HEK293 (cell line): Measurements from ENCODE around the gene PPFIA1.

Source experiments
- GLIS1 ChIP-seq: fragments of 450-650 bp; formaldehyde crosslinking; IDR thresholded peaks from 2 replicates; pipeline ENCODE4 v1.5.1; 2016; ENCODE audit warnings: missing biosample characterization, missing genetic modification characterization
- MYNN ChIP-seq: fragments of 450-650 bp; formaldehyde crosslinking; IDR thresholded peaks from 2 replicates; pipeline ENCODE4 v1.5.1; 2016; ENCODE audit warnings: missing biosample characterization, missing genetic modification characterization, borderline replicate concordance
- ZNF112 ChIP-seq: fragments of 450-650 bp; formaldehyde crosslinking; IDR thresholded peaks from 2 replicates; pipeline ENCODE4 v1.5.0; 2017; ENCODE audit warnings: missing biosample characterization, missing genetic modification characterization
- ZNF416 ChIP-seq: fragments of 450-650 bp; formaldehyde crosslinking; IDR thresholded peaks from 2 replicates; pipeline ENCODE4 v1.5.1; 2016; ENCODE audit warnings: missing biosample characterization, missing genetic modification characterization
- ZNF707 ChIP-seq: fragments of 450-650 bp; formaldehyde crosslinking; IDR thresholded peaks from 2 replicates; pipeline ENCODE4 v1.5.1; 2016; ENCODE audit warnings: missing biosample characterization, missing genetic modification characterization
- TF ChIP-seq, protein P1 (sequence below): fragments of 450-650 bp; formaldehyde crosslinking; IDR thresholded peaks from 2 replicates; pipeline ENCODE4 v1.5.1; 2016; ENCODE audit warnings: missing biosample characterization, missing genetic modification characterization

DNA sequence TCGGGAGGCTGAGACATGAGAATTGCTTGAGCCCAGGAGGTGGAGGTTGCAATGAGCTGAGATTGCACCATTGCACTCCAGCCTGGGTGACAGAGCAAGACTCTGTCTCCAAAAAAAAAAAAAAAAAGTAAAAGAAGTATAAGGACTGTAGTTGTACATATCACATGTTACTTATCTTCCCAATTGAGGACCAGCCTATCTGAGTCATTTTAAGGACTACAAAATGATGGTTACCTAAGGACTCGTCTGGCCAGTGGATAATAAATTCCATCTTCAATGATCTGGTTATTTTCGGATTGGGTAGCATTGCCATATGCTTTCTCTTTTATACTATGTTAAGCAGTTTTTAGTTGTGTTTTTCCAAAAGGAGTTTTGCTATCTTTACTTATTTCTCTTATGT lies 55.3 kb downstream of the PPFIA1 start:
- TF ChIP-seq GLIS1 (tag by site-specific recombination) = no peak
- no peak for TF ChIP-seq ZNF707 (tag by site-specific recombination)
- no peak for TF ChIP-seq MYNN (tag by site-specific recombination)
- TF ChIP-seq ZNF416 (tag by site-specific recombination) = no peak
- TF ChIP-seq, protein P1, sequence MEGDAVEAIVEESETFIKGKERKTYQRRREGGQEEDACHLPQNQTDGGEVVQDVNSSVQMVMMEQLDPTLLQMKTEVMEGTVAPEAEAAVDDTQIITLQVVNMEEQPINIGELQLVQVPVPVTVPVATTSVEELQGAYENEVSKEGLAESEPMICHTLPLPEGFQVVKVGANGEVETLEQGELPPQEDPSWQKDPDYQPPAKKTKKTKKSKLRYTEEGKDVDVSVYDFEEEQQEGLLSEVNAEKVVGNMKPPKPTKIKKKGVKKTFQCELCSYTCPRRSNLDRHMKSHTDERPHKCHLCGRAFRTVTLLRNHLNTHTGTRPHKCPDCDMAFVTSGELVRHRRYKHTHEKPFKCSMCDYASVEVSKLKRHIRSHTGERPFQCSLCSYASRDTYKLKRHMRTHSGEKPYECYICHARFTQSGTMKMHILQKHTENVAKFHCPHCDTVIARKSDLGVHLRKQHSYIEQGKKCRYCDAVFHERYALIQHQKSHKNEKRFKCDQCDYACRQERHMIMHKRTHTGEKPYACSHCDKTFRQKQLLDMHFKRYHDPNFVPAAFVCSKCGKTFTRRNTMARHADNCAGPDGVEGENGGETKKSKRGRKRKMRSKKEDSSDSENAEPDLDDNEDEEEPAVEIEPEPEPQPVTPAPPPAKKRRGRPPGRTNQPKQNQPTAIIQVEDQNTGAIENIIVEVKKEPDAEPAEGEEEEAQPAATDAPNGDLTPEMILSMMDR (tag by site-specific recombination) = no peak
- no peak for TF ChIP-seq ZNF112 (tag by site-specific recombination)
